HCT116 (cell line): Measurements from ENCODE around the gene NDUFAF7. TPM values are rescaled to one million over a fixed set of nuclear protein-coding genes. Genes with fewer than 3 reads are reported as not detected.
"Not testable (repeated sequence)": the region's sequence is repeated elsewhere in the genome, so short reads cannot be mapped to it uniquely, and the experiment has no call there.

Experiments
- ATAC-seq: fragments of 200-7000 bp; cut with Tn5 transposase; 2 replicates; pipeline ENCODE4 v1.9.1; 2020; ENCODE audit warnings: mild to moderate bottlenecking, moderate library complexity
- BruUV-seq: library from RNA; stranded (reverse); fragments of 400-500 nt; replicated peaks from 2 replicates; lab custom pipeline; 2021; lab: Mats Ljungman, UMichigan
- CTCF ChIA-PET: fragments of 300-600 bp; sonication (Branson Sonifier 250); formaldehyde crosslinking; loops from one replicate; lab custom pipeline; 2021; ENCODE audit warnings: antibody characterized with exemption; lab: Charles Lee
- POLR2A ChIA-PET: fragments of 300-600, 350-600 bp; sonication (Branson Sonifier 250); formaldehyde crosslinking; loops from one replicate; lab custom pipeline; 2021; ENCODE audit warnings: antibody characterized with exemption; lab: Charles Lee
- RAD21 ChIA-PET, 2 experiments: fragments of 300-600 bp; sonication (Branson Sonifier 250); formaldehyde crosslinking; loops; one replicate each; lab custom pipeline; 2023; ENCODE audit warnings: low total read pairs in 2 of 2; ENCODE audit not compliant: uncharacterized antibody in 2 of 2, unreplicated experiment in 2 of 2, low non-redundant PET in 1 of 2; lab: Charles Lee
- DNase-seq: peaks from one replicate; pipeline ENCODE4 v3.0.0-alpha.2; 2010; ENCODE audit warnings: low read depth, low spot score
- H2AFZ ChIP-seq: fragments of 200-600 bp; shearing (Covaris generic), sonication (generic); 2 replicates; pipeline ENCODE4 v1.6.1; 2017; ENCODE audit warnings: low read depth, mixed run types, mixed read lengths, antibody characterized with exemption, low read length; ENCODE audit not compliant: poor library complexity, severe bottlenecking
- H3K27ac ChIP-seq: 2 replicates; pipeline ENCODE4 v1.5.1; 2012; ENCODE audit warnings: low read depth, low read length
- H3K27me3 ChIP-seq: fragments of 200-600 bp; sonication (generic); 2 replicates; pipeline ENCODE4 v1.6.1; 2016; ENCODE audit warnings: mixed run types, low read length, mixed read lengths; ENCODE audit not compliant: insufficient read depth
- H3K36me3 ChIP-seq, 2 experiments: fragments of 200-500 bp in 1 of 2; fragments of 200-600 bp in 1 of 2; sonication (Bioruptor generic) in 1 of 2; sonication (generic) in 1 of 2; 2 replicates each; pipeline versions ENCODE4 v1.5.1 to v1.6.1; 2014 to 2016; ENCODE audit warnings: low read length in 2 of 2, inconsistent platforms in 1 of 2, mixed read lengths in 1 of 2, mixed run types in 1 of 2; ENCODE audit not compliant: insufficient read depth in 2 of 2, control insufficient read depth in 1 of 2
- H3K4me1 ChIP-seq, 2 experiments: fragments of 200-600 bp in 1 of 2; sonication (generic) in 1 of 2; 2 replicates each; pipeline versions ENCODE4 v1.5.1 to v1.6.1; 2012 to 2017; ENCODE audit warnings: low read length in 2 of 2, inconsistent platforms in 1 of 2, mild to moderate bottlenecking in 1 of 2, mixed read lengths in 1 of 2, mixed run types in 1 of 2, moderate library complexity in 1 of 2; ENCODE audit not compliant: insufficient read depth in 2 of 2, control insufficient read depth in 1 of 2
- H3K4me2 ChIP-seq: fragments of 200-600 bp; sonication (generic); 2 replicates; pipeline ENCODE4 v1.6.1; 2017; ENCODE audit warnings: mixed run types, low read length, mixed read lengths
- H3K4me3 ChIP-seq, 2 experiments: fragments of 200-600 bp in 1 of 2; sonication (generic) in 1 of 2; replicated peaks in 1 of 2; 2 replicates each; pipeline ENCODE4 v1.5.1; 2011 to 2016; ENCODE audit warnings: low read length in 2 of 2, control low read depth in 1 of 2, low read depth in 1 of 2, mild to moderate bottlenecking in 1 of 2, mixed read lengths in 1 of 2, mixed run types in 1 of 2
- H3K79me2 ChIP-seq: fragments of 200-600 bp; sonication (generic); 2 replicates; pipeline ENCODE4 v1.6.1; 2017; ENCODE audit warnings: mild to moderate bottlenecking, mixed run types, low read length, moderate library complexity, mixed read lengths; ENCODE audit not compliant: insufficient read depth
- H3K9ac ChIP-seq: fragments of 200-600 bp; sonication (generic); 2 replicates; pipeline ENCODE4 v1.6.1; 2016; ENCODE audit warnings: low read length, mixed read lengths
- H3K9me2 ChIP-seq: fragments of 200-600 bp; sonication (generic), shearing (Covaris generic); 2 replicates; pipeline ENCODE4 v1.6.1; 2017; ENCODE audit warnings: mixed run types, mild to moderate bottlenecking, moderate library complexity; ENCODE audit not compliant: insufficient read depth
- H3K9me3 ChIP-seq, 2 experiments: fragments of 200-500 bp in 1 of 2; fragments of 200-600 bp in 1 of 2; sonication (Bioruptor generic) in 1 of 2; sonication (generic) in 1 of 2; 2 replicates each; pipeline ENCODE4 v1.6.1; 2014 to 2017; ENCODE audit warnings: low read length in 2 of 2, mixed read lengths in 2 of 2, inconsistent platforms in 1 of 2, low read depth in 1 of 2, mild to moderate bottlenecking in 1 of 2, mixed run types in 1 of 2, moderate library complexity in 1 of 2; ENCODE audit not compliant: control insufficient read depth in 1 of 2, insufficient read depth in 1 of 2
- H4K20me1 ChIP-seq: fragments of 200-600 bp; sonication (generic), shearing (Covaris generic); 2 replicates; pipeline ENCODE4 v1.6.1; 2017; ENCODE audit warnings: mixed run types, mild to moderate bottlenecking, moderate library complexity; ENCODE audit not compliant: insufficient read depth
- EGR1 ChIP-seq: IDR thresholded peaks from 2 replicates; pipeline ENCODE4 v1.6.1; 2012; ENCODE audit warnings: low read depth
- EZH2 ChIP-seq: fragments of 200-600 bp; sonication (generic); IDR thresholded peaks from 2 replicates; pipeline ENCODE4 v1.6.1; 2017; ENCODE audit warnings: antibody characterized with exemption, mixed run types
- EZH2phosphoT487 ChIP-seq: fragments of 200-600 bp; IDR thresholded peaks from 2 replicates; pipeline ENCODE4 v1.6.1; 2018; ENCODE audit warnings: antibody characterized with exemption, borderline replicate concordance
- FOSL1 ChIP-seq: IDR thresholded peaks from 2 replicates; pipeline ENCODE4 v1.6.1; 2012; ENCODE audit warnings: low read depth
- JUND ChIP-seq: IDR thresholded peaks from 2 replicates; pipeline ENCODE4 v1.6.1; 2012
- YY1 ChIP-seq: IDR thresholded peaks from 2 replicates; pipeline ENCODE4 v1.6.1; 2011; ENCODE audit warnings: low read length, low read depth, moderate library complexity, mild to moderate bottlenecking; ENCODE audit not compliant: insufficient replicate concordance; ENCODE audit errors: extremely low read depth
- intact Hi-C: fragments of 100-400 bp; cut with micrococcal nuclease; formaldehyde crosslinking; loops from 2 replicates; pipeline ENCODE4 v1.10.0; 2022
- total RNA-seq: library from RNA; stranded (reverse); gene quantifications from one replicate; pipeline ENCODE4 v1.2.1, GENCODE V29; 2021; ENCODE audit not compliant: unreplicated experiment

The NDUFAF7 gene
- total RNA-seq, 1 experiment from 2014 or later: 21.6 TPM

DNA sequence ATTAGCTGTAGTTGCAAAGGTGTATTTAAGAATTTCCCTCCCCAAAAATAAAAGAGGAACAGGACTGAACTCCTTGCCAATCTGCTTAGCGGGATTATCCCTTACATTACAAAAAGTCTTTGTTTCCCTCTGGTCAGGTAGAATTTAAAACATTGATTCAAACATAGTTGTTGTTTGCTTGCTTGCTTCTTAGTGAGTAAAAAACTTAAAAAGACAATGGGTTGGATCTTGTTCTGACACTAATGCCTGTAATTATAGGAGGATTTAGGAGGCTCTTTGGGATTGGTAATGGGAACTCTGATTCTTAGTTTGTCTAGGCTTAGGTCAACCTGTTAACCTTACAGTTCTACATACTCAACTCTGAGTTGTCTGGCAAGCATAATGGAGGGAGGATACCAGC lies 38.9 kb upstream of the NDUFAF7 start:
- ChIA-PET POLR2A (no interaction called here), CTCF (no interaction called here), RAD21 (no interaction called here)
- no TSS peak for BruUV-seq
- no peaks in the 10 kb centered on the region for H3K9me3 ChIP-seq
- no peaks in the 10 kb centered on the region for H3K27me3 ChIP-seq
- H3K27ac ChIP-seq: no peak overlapping the region
- H3K36me3 ChIP-seq: no peaks in the 10 kb centered on the region
- peaks cover 14 to 31% of the 10 kb centered on the region in 2 experiments for H3K4me1 ChIP-seq
- no peak overlapping the region for H3K4me2 ChIP-seq
- DNase-seq (no peak), ATAC-seq (no peak)
- no peak overlapping the region for H2AFZ ChIP-seq
- intact Hi-C loops: no loop called here
- no peak overlapping the region for H3K4me3 ChIP-seq
- no peak overlapping the region for H3K9ac ChIP-seq
- H3K9me2 ChIP-seq: no peaks in the 10 kb centered on the region
- no peaks in the 10 kb centered on the region for H4K20me1 ChIP-seq
- TF ChIP-seq FOSL1 (no peak), YY1 (no peak), EZH2phosphoT487 (no peak), EGR1 (no peak), EZH2 (no peak), JUND (no peak)
- peaks cover 12% of the 10 kb centered on the region for H3K79me2 ChIP-seq

DNA sequence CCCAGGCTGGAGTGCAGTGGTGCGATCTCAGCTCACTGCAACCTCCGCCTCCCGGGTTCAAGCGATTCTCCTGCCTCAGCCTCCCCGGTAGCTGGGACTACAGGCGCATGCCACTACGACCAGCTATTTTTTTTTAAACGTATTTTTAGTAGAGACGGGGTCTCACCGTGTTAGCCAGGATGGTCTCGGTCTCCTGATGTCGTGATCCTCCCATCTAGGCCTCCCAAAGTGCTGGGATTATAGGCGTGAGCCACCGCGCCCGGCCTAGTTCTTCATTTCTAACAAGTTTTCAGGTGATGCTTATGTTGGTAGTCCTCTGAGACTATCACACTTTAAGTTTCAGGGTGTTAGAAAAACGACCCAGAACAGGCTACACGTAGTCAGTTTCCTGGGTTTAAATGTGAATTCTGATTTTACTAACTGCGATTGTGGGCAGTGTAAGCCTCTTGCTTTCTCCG lies 35.6 kb upstream of the NDUFAF7 start:
- POLR2A ChIA-PET, intact Hi-C loops, H3K27me3 ChIP-seq, H3K9me2 ChIP-seq, H3K36me3 ChIP-seq, ATAC-seq, H3K9me3 ChIP-seq, H4K20me1 ChIP-seq, RAD21 ChIA-PET, BruUV-seq, CTCF ChIA-PET, DNase-seq: not testable (repeated sequence)
- Histone ChIP-seq H2AFZ (peak overlapping the region; percentile 95), H3K79me2 (peaks cover 46% of the 10 kb centered on the region), H3K4me1 (peaks cover 7 to 17% of the 10 kb centered on the region in 2 experiments; a peak in 3 of 4 replicates), H3K27ac (peak overlapping the region; percentile 81; the same call in 1 of the 2 replicates), H3K9ac (peak overlapping the region; percentile 81), H3K4me2 (peak overlapping the region; percentile 76), H3K4me3 (peak overlapping the region; percentile 79 to 91)
